C4-2B (cell line): Measurements from ENCODE around the gene GRIP2.

Source experiments
- ZFX ChIP-seq: fragments of 450-650 bp; IDR thresholded peaks from 2 replicates; pipeline ENCODE4 v1.6.1; 2017
- TF ChIP-seq, protein P1 (sequence below): fragments of 450-650 bp; conservative IDR thresholded peaks from 2 replicates; pipeline ENCODE4 v1.5.1; 2017; ENCODE audit warnings: mild to moderate bottlenecking

DNA sequence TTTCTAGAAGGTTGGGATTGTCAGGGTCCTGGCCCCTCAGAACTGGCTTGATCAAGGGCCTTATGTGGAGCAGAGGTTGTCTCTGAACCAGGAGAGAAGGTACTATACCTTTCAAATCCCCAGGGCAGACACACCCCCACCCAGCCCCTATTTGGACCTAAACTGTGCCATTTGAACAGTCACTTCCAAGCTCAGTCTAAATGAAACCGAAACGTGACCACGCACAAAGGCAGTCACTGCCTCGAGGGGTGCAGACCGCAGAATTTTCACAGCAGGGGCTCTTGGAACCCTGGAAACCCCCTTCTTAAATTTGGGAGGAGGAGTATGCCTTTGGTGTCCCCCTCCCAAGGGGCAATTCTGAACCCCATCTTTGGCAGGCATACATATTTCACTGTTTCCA lies 53.7 kb downstream of the GRIP2 start:
- TF ChIP-seq, protein P1, sequence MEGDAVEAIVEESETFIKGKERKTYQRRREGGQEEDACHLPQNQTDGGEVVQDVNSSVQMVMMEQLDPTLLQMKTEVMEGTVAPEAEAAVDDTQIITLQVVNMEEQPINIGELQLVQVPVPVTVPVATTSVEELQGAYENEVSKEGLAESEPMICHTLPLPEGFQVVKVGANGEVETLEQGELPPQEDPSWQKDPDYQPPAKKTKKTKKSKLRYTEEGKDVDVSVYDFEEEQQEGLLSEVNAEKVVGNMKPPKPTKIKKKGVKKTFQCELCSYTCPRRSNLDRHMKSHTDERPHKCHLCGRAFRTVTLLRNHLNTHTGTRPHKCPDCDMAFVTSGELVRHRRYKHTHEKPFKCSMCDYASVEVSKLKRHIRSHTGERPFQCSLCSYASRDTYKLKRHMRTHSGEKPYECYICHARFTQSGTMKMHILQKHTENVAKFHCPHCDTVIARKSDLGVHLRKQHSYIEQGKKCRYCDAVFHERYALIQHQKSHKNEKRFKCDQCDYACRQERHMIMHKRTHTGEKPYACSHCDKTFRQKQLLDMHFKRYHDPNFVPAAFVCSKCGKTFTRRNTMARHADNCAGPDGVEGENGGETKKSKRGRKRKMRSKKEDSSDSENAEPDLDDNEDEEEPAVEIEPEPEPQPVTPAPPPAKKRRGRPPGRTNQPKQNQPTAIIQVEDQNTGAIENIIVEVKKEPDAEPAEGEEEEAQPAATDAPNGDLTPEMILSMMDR: no peak
- TF ChIP-seq ZFX: no peak
